Thymus (tissue), 14 donors: ENCODE data around the gene TNFAIP2. TPM values are rescaled to one million over a fixed set of nuclear protein-coding genes. Genes with fewer than 3 reads are reported as not detected.
A peak's percentile ranks its signal among the peaks of the same experiment; 100 is the strongest.

Experiments
- DNase-seq, 9 donors: peaks; one replicate each; pipeline ENCODE4 v3.0.0-alpha.2; 2013; ENCODE audit warnings: low spot score in 9 of 9, low read depth in 6 of 9, missing footprints in 1 of 9
- H3K27ac ChIP-seq, 2 donors: one replicate each; pipeline ENCODE4 v1.5.1; 2013; ENCODE audit warnings: control low read depth in 1 of 2, low read depth in 1 of 2, low read length in 1 of 2, mild to moderate bottlenecking in 1 of 2, moderate library complexity in 1 of 2
- H3K27me3 ChIP-seq, 2 donors: one replicate each; pipeline ENCODE4 v1.5.1; 2013; ENCODE audit warnings: low read length in 1 of 2; ENCODE audit not compliant: control insufficient read depth in 2 of 2, insufficient read depth in 1 of 2
- H3K36me3 ChIP-seq, 2 donors: one replicate each; pipeline ENCODE4 v1.5.1; 2013; ENCODE audit warnings: low read length in 1 of 2, mild to moderate bottlenecking in 1 of 2, moderate library complexity in 1 of 2; ENCODE audit not compliant: control insufficient read depth in 2 of 2, insufficient read depth in 2 of 2
- H3K4me1 ChIP-seq, 2 donors: one replicate each; pipeline ENCODE4 v1.5.1; 2013; ENCODE audit warnings: low read length in 2 of 2; ENCODE audit not compliant: control insufficient read depth in 2 of 2, insufficient read depth in 2 of 2
- H3K4me3 ChIP-seq, 2 donors: one replicate each; pipeline ENCODE4 v1.5.1; 2013; ENCODE audit warnings: low read length in 2 of 2, control low read depth in 1 of 2, mild to moderate bottlenecking in 1 of 2
- H3K9me3 ChIP-seq, 2 donors: one replicate each; pipeline ENCODE4 v1.5.1; 2013; ENCODE audit warnings: low read length in 1 of 2, mild to moderate bottlenecking in 1 of 2; ENCODE audit not compliant: control insufficient read depth in 2 of 2, insufficient read depth in 1 of 2
- WGBS: extraction: QIAGEN DNeasy Blood & Tissue Kit; methylation state at CpG from one replicate; pipeline ENCODE4 v1.1.7; 2013; 5-methylcytosine and 5-hydroxymethylcytosine counted together
- long read RNA-seq, 10 donors: transcript quantifications; one replicate each; lab custom pipeline, GENCODE V29; 2026
- polyA plus RNA-seq: library from polyadenylated mRNA; stranded (reverse); fragments of 200-250 nt; gene quantifications from one replicate; pipeline ENCODE4 v1.2.3, GENCODE V29; 2013
- total RNA-seq: library from RNA; stranded (reverse); fragments of 120-200 nt; gene quantifications from one replicate; pipeline ENCODE4 v1.2.4, GENCODE V29; 2013
- donor health status: healthy.

The TNFAIP2 gene, protein sequence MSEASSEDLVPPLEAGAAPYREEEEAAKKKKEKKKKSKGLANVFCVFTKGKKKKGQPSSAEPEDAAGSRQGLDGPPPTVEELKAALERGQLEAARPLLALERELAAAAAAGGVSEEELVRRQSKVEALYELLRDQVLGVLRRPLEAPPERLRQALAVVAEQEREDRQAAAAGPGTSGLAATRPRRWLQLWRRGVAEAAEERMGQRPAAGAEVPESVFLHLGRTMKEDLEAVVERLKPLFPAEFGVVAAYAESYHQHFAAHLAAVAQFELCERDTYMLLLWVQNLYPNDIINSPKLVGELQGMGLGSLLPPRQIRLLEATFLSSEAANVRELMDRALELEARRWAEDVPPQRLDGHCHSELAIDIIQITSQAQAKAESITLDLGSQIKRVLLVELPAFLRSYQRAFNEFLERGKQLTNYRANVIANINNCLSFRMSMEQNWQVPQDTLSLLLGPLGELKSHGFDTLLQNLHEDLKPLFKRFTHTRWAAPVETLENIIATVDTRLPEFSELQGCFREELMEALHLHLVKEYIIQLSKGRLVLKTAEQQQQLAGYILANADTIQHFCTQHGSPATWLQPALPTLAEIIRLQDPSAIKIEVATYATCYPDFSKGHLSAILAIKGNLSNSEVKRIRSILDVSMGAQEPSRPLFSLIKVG
- 66.2 TPM for total RNA-seq
- polyA plus RNA-seq, result 193 TPM
- long read RNA-seq, donor 1, result 0 reads
- long read RNA-seq, donor 2, result 0 reads
- long read RNA-seq, donor 3, result 0 reads
- long read RNA-seq, donor 4, full-length matches to known transcripts, result 3 of 3 reads
- long read RNA-seq, donor 4, partial matches to known transcripts, result 0 of 3 reads
- long read RNA-seq, donor 4, other reads (novel, unspliced or antisense), result 0 of 3 reads
- long read RNA-seq, donor 5, full-length matches to known transcripts, result 3 of 136 reads
- long read RNA-seq, donor 5, partial matches to known transcripts, result 133 of 136 reads
- long read RNA-seq, donor 5, other reads (novel, unspliced or antisense), result 0 of 136 reads
- long read RNA-seq, donor 6, full-length matches to known transcripts, result 2 of 118 reads
- long read RNA-seq, donor 6, partial matches to known transcripts, result 116 of 118 reads
- long read RNA-seq, donor 6, other reads (novel, unspliced or antisense), result 0 of 118 reads
- long read RNA-seq, donor 7, result 0 reads
- long read RNA-seq, donor 8, partial matches to known transcripts, result 0 of 1 reads
- long read RNA-seq, donor 8, other reads (novel, unspliced or antisense), result 0 of 1 reads
- long read RNA-seq, donor 9, partial matches to known transcripts, result 31 of 31 reads
- long read RNA-seq, donor 9, other reads (novel, unspliced or antisense), result 0 of 31 reads
- long read RNA-seq, donor 10, result 0 reads

DNA sequence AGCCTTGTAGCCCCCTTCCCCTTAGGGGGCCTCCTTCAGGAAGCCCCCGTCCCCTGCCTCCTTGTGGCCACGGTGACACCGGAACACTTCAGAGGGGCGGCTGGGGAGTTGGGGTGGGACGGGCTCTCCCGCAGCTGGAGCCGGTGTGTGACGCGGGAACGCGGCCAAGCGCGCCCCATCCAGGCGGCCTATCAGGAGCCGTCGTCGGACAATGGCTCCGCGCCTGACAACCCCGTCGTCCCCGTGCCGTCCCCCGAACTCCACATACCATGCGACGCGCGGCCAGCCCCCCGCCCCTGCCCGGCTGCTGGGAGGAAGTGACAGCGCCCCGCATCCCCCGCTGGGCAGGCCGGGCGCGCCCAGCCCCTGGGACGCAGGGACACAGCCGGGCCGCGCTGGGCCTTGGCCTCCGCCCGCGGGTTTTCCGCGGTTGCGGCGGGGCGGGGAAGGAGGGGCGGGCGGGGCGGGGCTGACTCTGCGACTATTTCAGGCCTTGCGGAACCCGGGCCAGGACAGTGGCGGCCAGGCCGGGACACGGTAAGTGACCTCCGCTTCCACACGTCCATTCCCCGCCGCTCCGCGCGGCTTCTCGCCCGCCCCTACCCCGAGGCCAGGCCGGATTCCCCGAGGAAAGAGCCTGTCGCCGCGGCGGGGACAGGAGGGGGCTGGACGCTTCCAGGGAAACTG is at the start of gene TNFAIP2:
Gene TNFAIP2 (plus strand): TSS at position 515 of the 687 bp plus-strand sequence. CDS start 2,997 bp downstream, outside the sequence.
- Histone ChIP-seq H3K4me1 (peaks cover 27 to 60% of the 10 kb centered on the region in 2 donors), H3K9me3 (no peaks in the 10 kb centered on the region), H3K27me3 (peaks cover 11 to 52% of the 10 kb centered on the region in 2 donors), H3K36me3 (no peaks in the 10 kb centered on the region), H3K4me3 (peak within 1 kb of the TSS; percentile 45 to 48), H3K27ac (peak within 1 kb of the TSS; percentile 84 to 87)
- DNase-seq, result no peak
- under 1% methylated on average over 74 of the region's 74 CpGs for WGBS

DNA sequence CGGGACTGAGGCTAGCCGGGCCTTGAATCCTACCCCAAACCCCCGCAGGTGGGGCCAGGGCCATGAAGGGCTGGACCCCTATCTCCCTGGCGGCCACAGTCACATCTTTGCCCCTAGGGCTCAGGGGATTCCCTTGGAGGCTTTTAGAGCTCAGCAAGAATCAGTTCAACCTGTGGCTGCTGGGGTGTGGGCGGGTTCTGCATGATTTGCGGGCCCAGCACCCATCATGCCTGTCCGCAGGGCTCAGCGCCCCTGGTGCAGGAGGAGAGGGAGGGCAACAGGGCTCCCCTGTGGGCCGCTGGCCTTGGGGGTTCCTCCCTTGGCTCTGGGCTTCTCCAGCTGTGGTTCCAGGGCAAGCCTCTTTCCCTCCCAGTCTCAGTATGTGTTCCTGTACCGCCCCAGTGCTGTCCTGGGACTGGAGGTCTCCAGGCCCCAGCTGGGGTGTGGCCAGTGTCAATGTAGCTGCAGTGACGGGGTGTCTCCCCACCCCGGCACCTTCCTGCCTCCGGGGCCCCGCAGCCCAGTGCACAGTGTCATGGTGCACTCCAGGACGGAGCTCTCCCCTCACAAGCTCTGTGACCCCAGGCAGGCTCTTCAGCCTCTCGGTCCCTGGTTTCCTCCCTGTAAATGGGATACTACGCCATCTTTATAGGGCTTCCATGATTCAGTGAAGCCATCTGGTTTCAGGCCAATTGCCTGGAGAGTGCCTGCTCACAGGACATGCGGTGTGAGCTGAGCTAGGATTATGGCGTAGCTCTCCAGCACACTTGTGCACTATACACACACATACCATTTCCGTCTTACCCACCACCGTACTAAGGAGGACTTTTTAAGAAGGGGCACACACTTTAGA is 49.2 kb upstream of the TNFAIP2 start:
- Histone ChIP-seq H3K27me3 (peaks cover 10 to 53% of the 10 kb centered on the region in 2 donors), H3K4me3 (no peak overlapping the region), H3K36me3 (no peaks in the 10 kb centered on the region), H3K4me1 (peaks cover 3 to 9% of the 10 kb centered on the region in 2 donors), H3K27ac (no peak overlapping the region), H3K9me3 (peaks cover 0 to 3% of the 10 kb centered on the region in 2 donors)
- DNase-seq, result no peak
- 85% methylated on average over 21 of the region's 21 CpGs for WGBS

DNA sequence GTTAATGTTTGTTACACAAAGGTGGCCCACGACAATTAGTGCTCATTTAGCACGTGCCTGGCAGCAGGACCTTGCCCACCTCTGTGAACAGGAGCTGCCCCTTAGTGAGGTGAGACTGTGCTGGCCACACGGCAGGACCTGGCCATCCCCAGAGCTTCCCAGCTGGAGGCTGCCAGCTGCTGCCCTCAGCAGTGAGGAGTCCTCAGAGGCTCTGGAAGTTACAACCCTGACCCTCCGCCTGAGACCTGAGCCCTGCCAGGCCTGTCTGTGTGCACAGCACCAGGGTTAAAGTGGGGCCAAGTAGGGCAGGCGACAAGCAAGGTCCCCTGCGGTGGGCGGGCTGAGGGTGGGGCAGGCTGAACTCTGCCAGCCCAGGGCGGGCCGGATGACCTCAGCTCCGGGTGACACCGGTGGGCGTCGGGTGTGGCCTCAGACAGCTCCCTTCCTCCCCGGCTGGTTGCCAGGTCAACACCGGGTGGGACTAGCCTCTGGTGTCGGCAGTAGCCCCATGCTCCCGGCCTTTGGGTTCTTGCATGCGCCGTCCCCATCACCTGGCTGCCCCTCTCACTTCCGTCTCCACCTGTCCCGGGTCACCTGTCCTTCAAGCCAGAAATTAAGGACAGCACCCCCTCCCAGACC is 48.4 kb upstream of the TNFAIP2 start:
- H3K9me3 ChIP-seq, result peaks cover 0 to 3% of the 10 kb centered on the region in 2 donors
- 45% methylated on average over 21 of the region's 21 CpGs for WGBS
- peaks cover 3 to 9% of the 10 kb centered on the region in 2 donors for H3K4me1 ChIP-seq
- no peaks in the 10 kb centered on the region for H3K36me3 ChIP-seq
- no peak overlapping the region for H3K27ac ChIP-seq
- H3K27me3 ChIP-seq, result peaks cover 10 to 60% of the 10 kb centered on the region in 2 donors
- no peak for DNase-seq
- peak overlapping the region in 1 of 2 donors; percentile 28 for H3K4me3 ChIP-seq

DNA sequence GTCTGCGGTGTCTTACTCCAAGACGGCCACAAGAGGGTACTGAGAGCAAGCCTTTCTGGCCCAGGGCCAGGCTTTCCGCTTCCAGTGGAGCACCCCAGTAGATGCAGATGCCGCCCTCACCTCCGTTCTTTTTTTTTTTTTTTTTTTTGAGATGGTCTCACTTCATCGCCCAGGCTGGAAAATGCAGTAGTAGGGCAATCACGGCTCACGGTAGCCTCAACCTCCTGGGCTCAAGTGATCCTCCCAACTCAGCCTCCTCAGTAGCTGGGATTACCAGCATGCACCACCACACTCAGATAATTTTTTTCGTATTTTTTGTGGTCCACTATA is 44.9 kb upstream of the TNFAIP2 start:
- 12% methylated on average over 9 of the region's 9 CpGs for WGBS
- H3K27ac ChIP-seq, result no peak overlapping the region
- DNase-seq, result peak in 8 of 9 donors; percentile 38 to 81 (median 46)

DNA sequence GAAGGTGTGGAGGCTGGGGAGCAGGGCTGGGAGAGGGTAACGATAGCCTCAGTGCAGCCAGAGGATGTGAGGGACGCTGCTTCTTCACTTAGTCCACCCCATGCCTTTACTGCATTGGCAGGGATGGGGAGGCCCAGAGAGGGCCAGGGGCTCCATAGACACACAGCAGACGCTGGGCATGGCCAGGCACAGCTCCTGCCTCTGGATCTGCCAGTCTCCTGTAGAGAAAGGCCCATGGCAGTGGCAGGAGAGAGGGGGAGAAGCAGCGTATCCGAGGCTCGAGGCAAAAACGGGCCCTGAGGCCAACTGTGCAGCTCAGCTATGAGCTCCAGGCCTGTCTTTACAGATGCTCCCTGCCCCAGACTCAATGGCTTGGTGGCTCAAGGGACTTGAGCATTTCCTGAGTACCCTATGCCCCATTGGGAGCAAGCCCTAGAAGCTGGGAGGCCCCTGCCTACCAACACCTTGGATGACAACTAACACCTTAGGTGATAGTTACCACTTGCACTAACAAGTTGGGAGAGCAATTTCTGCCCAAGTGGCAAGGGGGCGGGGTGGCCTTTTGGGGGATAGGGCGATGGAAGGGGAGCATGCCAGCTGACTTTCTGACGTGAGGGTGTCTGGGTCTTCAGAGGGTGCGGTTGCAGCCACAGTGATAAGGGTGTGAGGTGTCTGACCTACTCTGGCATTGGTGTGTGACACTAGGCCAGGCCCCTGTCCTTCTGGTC is 44.2 kb upstream of the TNFAIP2 start:
- Histone ChIP-seq H3K4me1 (peaks cover 3 to 9% of the 10 kb centered on the region in 2 donors), H3K27ac (no peak overlapping the region), H3K9me3 (peaks cover 0 to 3% of the 10 kb centered on the region in 2 donors), H3K4me3 (no peak overlapping the region), H3K36me3 (no peaks in the 10 kb centered on the region), H3K27me3 (peaks cover 17 to 59% of the 10 kb centered on the region in 2 donors)
- 93% methylated on average over 11 of the region's 11 CpGs for WGBS
- no peak for DNase-seq

More for the DNA sequence above, 44.9 kb upstream of the TNFAIP2 start:
- H3K4me3 ChIP-seq, result no peak overlapping the region
- peaks cover 14 to 59% of the 10 kb centered on the region in 2 donors for H3K27me3 ChIP-seq
- peaks cover 0 to 3% of the 10 kb centered on the region in 2 donors for H3K9me3 ChIP-seq
- H3K4me1 ChIP-seq, result peaks cover 3 to 9% of the 10 kb centered on the region in 2 donors
- no peaks in the 10 kb centered on the region for H3K36me3 ChIP-seq

DNA sequence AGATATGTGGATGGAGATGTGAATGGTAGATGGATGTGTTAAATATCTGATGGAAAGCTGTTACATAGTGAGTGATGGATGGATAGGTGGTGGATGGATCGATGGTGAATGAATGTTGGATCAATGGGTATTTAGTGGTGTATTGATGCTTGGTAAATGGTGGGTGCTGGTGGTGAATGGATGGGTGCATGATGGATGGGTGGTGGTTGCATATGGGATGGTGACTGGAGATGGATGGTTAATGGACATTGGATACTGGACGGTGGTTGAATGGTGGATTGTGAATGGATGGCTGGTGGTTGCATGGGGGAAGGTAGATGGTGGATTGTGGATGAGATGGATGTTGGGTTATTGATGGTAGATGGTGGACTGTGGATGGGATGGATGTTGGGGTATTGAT is 41.3 kb upstream of the TNFAIP2 start:
- no peak for DNase-seq
- Histone ChIP-seq H3K9me3 (no peaks in the 10 kb centered on the region), H3K36me3 (no peaks in the 10 kb centered on the region), H3K4me3 (no peak overlapping the region), H3K4me1 (no peaks in the 10 kb centered on the region), H3K27ac (no peak overlapping the region), H3K27me3 (peaks cover 16 to 52% of the 10 kb centered on the region in 2 donors)
- 99% methylated on average over 2 of the region's 2 CpGs for WGBS
